Liver (tissue), 9 donors: ENCODE measurements around the gene FZD10. TPM values are rescaled to one million over a fixed set of nuclear protein-coding genes. Genes with fewer than 3 reads are reported as not detected.

Source experiments
- DNase-seq: peaks from one replicate; pipeline ENCODE4 v3.0.0-alpha.2; 2017; ENCODE audit warnings: low spot score
- H3K27ac ChIP-seq, 2 donors: one replicate each; pipeline ENCODE4 v1.7.0; 2013; ENCODE audit warnings: inconsistent platforms in 2 of 2, low read length in 2 of 2, control low read depth in 1 of 2, low read depth in 1 of 2, mild to moderate bottlenecking in 1 of 2
- H3K27me3 ChIP-seq, 4 donors: one replicate each; pipeline versions ENCODE4 v1.6.1 to v1.7.0; 2013; ENCODE audit warnings: low read length in 3 of 4, inconsistent platforms in 1 of 4, mild to moderate bottlenecking in 1 of 4, moderate library complexity in 1 of 4; ENCODE audit not compliant: control insufficient read depth in 4 of 4, insufficient read depth in 4 of 4
- H3K36me3 ChIP-seq, 4 donors: one replicate each; pipeline versions ENCODE4 v1.6.1 to v1.7.0; 2013; ENCODE audit warnings: low read length in 3 of 4, mild to moderate bottlenecking in 3 of 4, low read depth in 1 of 4, moderate library complexity in 1 of 4; ENCODE audit not compliant: control insufficient read depth in 4 of 4, insufficient read depth in 3 of 4
- H3K4me1 ChIP-seq, 4 donors: one replicate each; pipeline versions ENCODE4 v1.6.1 to v1.7.0; 2013; ENCODE audit warnings: low read length in 3 of 4, mild to moderate bottlenecking in 3 of 4, moderate library complexity in 1 of 4; ENCODE audit not compliant: control insufficient read depth in 4 of 4, insufficient read depth in 4 of 4
- H3K4me3 ChIP-seq, 3 donors: one replicate each; pipeline versions ENCODE4 v1.6.1 to v1.7.0; 2013; ENCODE audit warnings: low read length in 3 of 3, control low read depth in 1 of 3, low read depth in 1 of 3, mild to moderate bottlenecking in 1 of 3
- H3K9ac ChIP-seq, 2 donors: one replicate each; pipeline ENCODE4 v1.7.0; 2013; ENCODE audit warnings: low read length in 2 of 2, mild to moderate bottlenecking in 2 of 2, moderate library complexity in 2 of 2, control low read depth in 1 of 2, low read depth in 1 of 2
- H3K9me3 ChIP-seq, 4 donors: one replicate each; pipeline versions ENCODE4 v1.6.1 to v1.7.0; 2013; ENCODE audit warnings: low read length in 3 of 4; ENCODE audit not compliant: control insufficient read depth in 4 of 4
- ATF3 ChIP-seq: IDR thresholded peaks from 2 replicates; pipeline ENCODE4 v1.6.1; 2016; ENCODE audit warnings: antibody characterized with exemption
- FOXA1 ChIP-seq: IDR thresholded peaks from 2 replicates; pipeline ENCODE4 v1.6.1; 2016; ENCODE audit warnings: antibody characterized with exemption
- GABPA ChIP-seq, 2 donors: IDR thresholded peaks in 1 of 2; conservative IDR thresholded peaks in 1 of 2; 2 replicates each; pipeline ENCODE4 v1.6.1; 2016; ENCODE audit warnings: antibody characterized with exemption in 2 of 2, mild to moderate bottlenecking in 1 of 2, moderate library complexity in 1 of 2
- HNF4A ChIP-seq, 2 donors: conservative IDR thresholded peaks; 2 replicates each; pipeline ENCODE4 v1.6.1; 2016; ENCODE audit warnings: antibody characterized with exemption in 2 of 2, mild to moderate bottlenecking in 2 of 2
- MAX ChIP-seq: IDR thresholded peaks from 2 replicates; pipeline ENCODE4 v1.6.1; 2016; ENCODE audit warnings: antibody characterized with exemption
- NR2F2 ChIP-seq: IDR thresholded peaks from 2 replicates; pipeline ENCODE4 v1.6.1; 2016; ENCODE audit warnings: antibody characterized with exemption
- RAD21 ChIP-seq, 2 donors: IDR thresholded peaks; 2 replicates each; pipeline ENCODE4 v1.6.1; 2016; ENCODE audit warnings: antibody characterized with exemption in 2 of 2, mild to moderate bottlenecking in 2 of 2
- RXRA ChIP-seq, 2 donors: IDR thresholded peaks; 2 replicates each; pipeline ENCODE4 v1.6.1; 2017 to 2018; ENCODE audit warnings: antibody characterized with exemption in 2 of 2, mild to moderate bottlenecking in 1 of 2
- SP1 ChIP-seq: IDR thresholded peaks from 2 replicates; pipeline ENCODE4 v1.6.1; 2018; ENCODE audit warnings: antibody characterized with exemption, mild to moderate bottlenecking
- TAF1 ChIP-seq: conservative IDR thresholded peaks from 2 replicates; pipeline ENCODE4 v1.6.1; 2016; ENCODE audit warnings: antibody characterized with exemption, mild to moderate bottlenecking
- YY1 ChIP-seq: IDR thresholded peaks from 2 replicates; pipeline ENCODE4 v1.6.1; 2016; ENCODE audit warnings: antibody characterized with exemption, mild to moderate bottlenecking
- WGBS: extraction: QIAGEN DNeasy Blood & Tissue Kit; methylation state at CpG from one replicate; pipeline ENCODE4 v1.1.7; 2013; 5-methylcytosine and 5-hydroxymethylcytosine counted together
- polyA plus RNA-seq, 2 donors: library from polyadenylated mRNA; stranded (reverse) in 1 of 2; unstranded in 1 of 2; fragments of 200-250 nt in 1 of 2; fragments of >200 nt in 1 of 2; fragmentation: Nextera tagmentation in 1 of 2; extraction: Ambion mirVana in 1 of 2; gene quantifications; one replicate each; pipeline versions ENCODE4 v1.2.1 to v1.2.3, GENCODE V29; 2013 to 2015
- total RNA-seq, 2 donors: library from RNA; depleted of rRNA; stranded (reverse); fragments of >200 nt; gene quantifications; one replicate each; pipeline ENCODE4 v1.2.3, GENCODE V29; 2014
- TF ChIP-seq, protein P1 (sequence below): IDR thresholded peaks from 2 replicates; pipeline ENCODE4 v1.6.1; 2016; ENCODE audit warnings: antibody characterized with exemption, mild to moderate bottlenecking
- TF ChIP-seq, protein P2 (sequence below): IDR thresholded peaks from 2 replicates; pipeline ENCODE4 v1.6.1; 2016; ENCODE audit warnings: antibody characterized with exemption
- TF ChIP-seq, protein P3 (sequence below): fragments of 150-350 bp; IDR thresholded peaks from 2 replicates; pipeline ENCODE4 v1.5.1; 2017; ENCODE audit warnings: improper control_type of control experiment, low read depth, low read length; ENCODE audit not compliant: missing input control
- donor health status: healthy.
- donor health status: healthy.
- donor health status: healthy.
- donor health status: healthy.
- donor health status: healthy.

Gene FZD10
- total and polyA plus RNA-seq, 4 donors, result 0.02 TPM; not detected in 3

DNA sequence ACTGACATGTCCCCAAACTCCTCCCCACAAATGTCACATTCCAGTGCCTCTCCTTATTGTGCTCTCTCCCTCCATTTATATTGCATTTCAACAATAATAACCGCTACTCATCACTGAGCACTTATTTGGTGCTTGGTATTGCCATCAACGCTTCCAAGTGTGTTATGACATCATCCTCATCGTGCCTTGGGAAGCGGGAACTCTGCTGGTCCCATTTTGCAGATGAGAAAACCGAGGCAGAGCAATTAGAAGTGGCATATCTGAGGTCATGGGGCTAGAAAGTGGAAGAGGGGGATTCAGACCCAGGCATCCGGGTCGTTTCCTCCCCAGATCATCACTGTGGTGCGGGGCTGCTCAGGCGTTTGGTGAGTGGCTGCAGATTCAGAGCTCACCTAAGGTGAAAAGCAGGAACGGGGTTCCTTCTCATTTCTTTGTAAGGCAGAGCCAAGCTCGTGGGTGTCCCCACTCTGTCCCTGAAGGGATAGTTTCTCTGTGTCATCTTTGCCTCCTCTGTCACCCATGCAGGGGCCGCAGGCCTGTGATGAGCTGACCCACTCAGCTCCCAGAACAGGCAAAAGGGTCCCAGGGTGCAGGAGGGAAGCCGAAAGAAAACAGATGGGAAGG lies 5.5 kb upstream of the FZD10 start (continued):
- TF ChIP-seq, protein P1, sequence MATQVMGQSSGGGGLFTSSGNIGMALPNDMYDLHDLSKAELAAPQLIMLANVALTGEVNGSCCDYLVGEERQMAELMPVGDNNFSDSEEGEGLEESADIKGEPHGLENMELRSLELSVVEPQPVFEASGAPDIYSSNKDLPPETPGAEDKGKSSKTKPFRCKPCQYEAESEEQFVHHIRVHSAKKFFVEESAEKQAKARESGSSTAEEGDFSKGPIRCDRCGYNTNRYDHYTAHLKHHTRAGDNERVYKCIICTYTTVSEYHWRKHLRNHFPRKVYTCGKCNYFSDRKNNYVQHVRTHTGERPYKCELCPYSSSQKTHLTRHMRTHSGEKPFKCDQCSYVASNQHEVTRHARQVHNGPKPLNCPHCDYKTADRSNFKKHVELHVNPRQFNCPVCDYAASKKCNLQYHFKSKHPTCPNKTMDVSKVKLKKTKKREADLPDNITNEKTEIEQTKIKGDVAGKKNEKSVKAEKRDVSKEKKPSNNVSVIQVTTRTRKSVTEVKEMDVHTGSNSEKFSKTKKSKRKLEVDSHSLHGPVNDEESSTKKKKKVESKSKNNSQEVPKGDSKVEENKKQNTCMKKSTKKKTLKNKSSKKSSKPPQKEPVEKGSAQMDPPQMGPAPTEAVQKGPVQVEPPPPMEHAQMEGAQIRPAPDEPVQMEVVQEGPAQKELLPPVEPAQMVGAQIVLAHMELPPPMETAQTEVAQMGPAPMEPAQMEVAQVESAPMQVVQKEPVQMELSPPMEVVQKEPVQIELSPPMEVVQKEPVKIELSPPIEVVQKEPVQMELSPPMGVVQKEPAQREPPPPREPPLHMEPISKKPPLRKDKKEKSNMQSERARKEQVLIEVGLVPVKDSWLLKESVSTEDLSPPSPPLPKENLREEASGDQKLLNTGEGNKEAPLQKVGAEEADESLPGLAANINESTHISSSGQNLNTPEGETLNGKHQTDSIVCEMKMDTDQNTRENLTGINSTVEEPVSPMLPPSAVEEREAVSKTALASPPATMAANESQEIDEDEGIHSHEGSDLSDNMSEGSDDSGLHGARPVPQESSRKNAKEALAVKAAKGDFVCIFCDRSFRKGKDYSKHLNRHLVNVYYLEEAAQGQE, result no peak

DNA sequence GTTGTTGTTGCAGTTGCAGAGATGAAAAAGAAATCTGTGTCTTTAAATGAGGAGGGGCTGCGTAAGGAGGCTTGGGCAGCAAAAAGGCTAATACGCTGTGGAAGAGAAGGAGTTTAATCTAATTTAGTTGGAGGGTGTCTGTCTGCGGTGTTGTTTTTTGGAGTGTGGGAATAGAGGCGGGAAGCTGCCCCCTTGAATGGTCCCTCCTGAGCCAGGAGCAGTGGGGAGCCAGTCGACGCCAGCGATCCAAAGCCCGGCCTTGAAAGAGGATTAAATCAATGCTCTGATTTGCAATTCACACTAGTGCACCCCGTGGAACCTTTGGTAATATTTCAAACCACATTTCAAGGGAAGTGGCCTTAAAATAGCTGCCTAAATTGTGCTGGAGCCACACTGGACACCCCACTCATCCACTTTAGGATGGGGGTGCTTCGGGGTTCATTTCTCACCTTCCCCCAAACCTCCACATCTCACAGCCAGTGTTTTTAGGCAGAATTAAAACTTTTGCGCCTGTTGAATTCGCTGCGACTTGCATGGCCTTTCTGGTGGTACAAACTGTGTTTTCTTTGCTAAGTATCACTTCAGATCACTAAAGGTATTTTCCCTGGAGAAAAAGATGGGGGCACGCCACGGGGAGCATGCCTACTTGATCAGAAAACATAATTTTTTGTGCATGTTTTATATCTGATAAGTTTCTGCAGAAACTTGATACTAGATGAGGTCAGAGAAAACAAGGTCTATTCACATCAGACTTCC lies 4.1 kb upstream of the FZD10 start:
- Histone ChIP-seq H3K9ac (no peak overlapping the region), H3K27ac (no peak overlapping the region), H3K27me3 (peaks cover 3 to 28% (median 16%) of the 10 kb centered on the region in 4 donors), H3K4me1 (peaks cover 2 to 16% (median 9%) of the 10 kb centered on the region in 4 donors), H3K4me3 (no peak overlapping the region), H3K9me3 (no peaks in the 10 kb centered on the region), H3K36me3 (no peaks in the 10 kb centered on the region)
- DNase-seq, result no peak
- 13% methylated on average over 15 of the region's 15 CpGs for WGBS
- no peak for TF ChIP-seq TAF1
- TF ChIP-seq, protein P2, sequence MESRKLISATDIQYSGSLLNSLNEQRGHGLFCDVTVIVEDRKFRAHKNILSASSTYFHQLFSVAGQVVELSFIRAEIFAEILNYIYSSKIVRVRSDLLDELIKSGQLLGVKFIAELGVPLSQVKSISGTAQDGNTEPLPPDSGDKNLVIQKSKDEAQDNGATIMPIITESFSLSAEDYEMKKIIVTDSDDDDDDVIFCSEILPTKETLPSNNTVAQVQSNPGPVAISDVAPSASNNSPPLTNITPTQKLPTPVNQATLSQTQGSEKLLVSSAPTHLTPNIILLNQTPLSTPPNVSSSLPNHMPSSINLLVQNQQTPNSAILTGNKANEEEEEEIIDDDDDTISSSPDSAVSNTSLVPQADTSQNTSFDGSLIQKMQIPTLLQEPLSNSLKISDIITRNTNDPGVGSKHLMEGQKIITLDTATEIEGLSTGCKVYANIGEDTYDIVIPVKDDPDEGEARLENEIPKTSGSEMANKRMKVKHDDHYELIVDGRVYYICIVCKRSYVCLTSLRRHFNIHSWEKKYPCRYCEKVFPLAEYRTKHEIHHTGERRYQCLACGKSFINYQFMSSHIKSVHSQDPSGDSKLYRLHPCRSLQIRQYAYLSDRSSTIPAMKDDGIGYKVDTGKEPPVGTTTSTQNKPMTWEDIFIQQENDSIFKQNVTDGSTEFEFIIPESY, result no peak

- Histone ChIP-seq H3K36me3 (no peaks in the 10 kb centered on the region), H3K9me3 (no peaks in the 10 kb centered on the region), H3K27me3 (peaks cover 3 to 28% (median 18%) of the 10 kb centered on the region in 4 donors), H3K27ac (no peak overlapping the region), H3K4me1 (peaks cover 2 to 16% (median 10%) of the 10 kb centered on the region in 4 donors), H3K4me3 (no peak overlapping the region), H3K9ac (no peak overlapping the region)
- 16% methylated on average over 7 of the region's 7 CpGs for WGBS
- DNase-seq, result no peak
- TF ChIP-seq RXRA (IDR thresholded peaks at IDR 0.05), result no peak
- TF ChIP-seq GABPA (IDR thresholded peaks at IDR 0.05 in 1 of 2, conservative IDR thresholded peaks at IDR 0.05 in 1 of 2), result no peak
- no peak for TF ChIP-seq RAD21 (IDR thresholded peaks at IDR 0.05)
- TF ChIP-seq HNF4A (conservative IDR thresholded peaks at IDR 0.05), result no peak
- TF ChIP-seq SP1, result no peak
- no peak for TF ChIP-seq NR2F2
- TF ChIP-seq, protein P3, sequence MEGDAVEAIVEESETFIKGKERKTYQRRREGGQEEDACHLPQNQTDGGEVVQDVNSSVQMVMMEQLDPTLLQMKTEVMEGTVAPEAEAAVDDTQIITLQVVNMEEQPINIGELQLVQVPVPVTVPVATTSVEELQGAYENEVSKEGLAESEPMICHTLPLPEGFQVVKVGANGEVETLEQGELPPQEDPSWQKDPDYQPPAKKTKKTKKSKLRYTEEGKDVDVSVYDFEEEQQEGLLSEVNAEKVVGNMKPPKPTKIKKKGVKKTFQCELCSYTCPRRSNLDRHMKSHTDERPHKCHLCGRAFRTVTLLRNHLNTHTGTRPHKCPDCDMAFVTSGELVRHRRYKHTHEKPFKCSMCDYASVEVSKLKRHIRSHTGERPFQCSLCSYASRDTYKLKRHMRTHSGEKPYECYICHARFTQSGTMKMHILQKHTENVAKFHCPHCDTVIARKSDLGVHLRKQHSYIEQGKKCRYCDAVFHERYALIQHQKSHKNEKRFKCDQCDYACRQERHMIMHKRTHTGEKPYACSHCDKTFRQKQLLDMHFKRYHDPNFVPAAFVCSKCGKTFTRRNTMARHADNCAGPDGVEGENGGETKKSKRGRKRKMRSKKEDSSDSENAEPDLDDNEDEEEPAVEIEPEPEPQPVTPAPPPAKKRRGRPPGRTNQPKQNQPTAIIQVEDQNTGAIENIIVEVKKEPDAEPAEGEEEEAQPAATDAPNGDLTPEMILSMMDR, result no peak
- no peak for TF ChIP-seq TAF1
- no peak for TF ChIP-seq FOXA1
- no peak for TF ChIP-seq MAX
- TF ChIP-seq, protein P2, result no peak
- TF ChIP-seq, protein P1, result no peak
- no peak for TF ChIP-seq YY1
- no peak for TF ChIP-seq ATF3
These were observed 3.6 kb upstream of the FZD10 start for GRCh38 chr12:130158754-130159059.
